Measurements from ENCODE around the gene GRIK1.

Gene GRIK1

DNA sequence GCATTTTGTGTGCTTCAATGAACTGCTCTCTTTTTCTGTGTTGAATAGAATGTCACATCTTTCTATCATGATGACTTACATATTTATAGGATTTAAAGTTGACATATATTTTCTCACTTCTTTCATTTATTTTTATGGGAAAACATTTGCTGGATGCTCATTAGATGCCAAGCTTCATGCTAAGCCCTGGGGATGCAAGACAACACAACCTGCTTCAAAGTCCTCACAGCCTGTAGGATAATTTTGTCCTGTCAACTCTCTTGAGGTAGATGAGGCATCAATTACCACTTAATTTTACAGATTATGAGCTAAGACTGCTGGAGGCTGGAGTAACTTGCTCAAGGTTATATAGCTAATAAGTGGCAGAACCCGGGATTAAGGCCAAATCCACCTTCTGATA, 264.3 kb downstream of the GRIK1 start:
- FAIRE-seq (no peak), DNase-seq (ENCODE audit: low spot score) (no peak)

DNA sequence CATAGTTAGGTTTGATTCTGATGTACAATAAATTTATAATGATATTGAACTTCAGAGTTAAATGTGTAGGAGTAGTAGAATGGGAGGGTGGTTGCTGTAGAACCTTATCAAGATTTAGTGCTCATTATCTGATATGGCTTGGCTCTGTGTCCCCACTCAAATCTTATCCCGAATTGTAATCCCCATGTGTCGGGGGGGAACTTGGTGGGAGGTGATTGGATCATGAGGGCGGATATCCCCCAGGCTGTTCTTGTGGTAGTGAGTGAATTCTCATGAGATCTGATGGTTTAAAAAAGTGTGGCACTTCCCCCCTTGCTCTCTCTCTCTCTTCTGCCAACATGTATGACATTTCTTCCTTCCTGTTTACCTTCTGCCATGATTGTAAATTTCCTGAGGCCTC, 265.5 kb downstream of the GRIK1 start:
- no peak for DNase-seq (ENCODE audit: low spot score)
- peak; percentile 40 for FAIRE-seq

GRCh38 chr21:29673096-29673610, 266.6 kb downstream of the GRIK1 start:
- FAIRE-seq, result no peak
- DNase-seq (ENCODE audit: low spot score), result no peak

DNA sequence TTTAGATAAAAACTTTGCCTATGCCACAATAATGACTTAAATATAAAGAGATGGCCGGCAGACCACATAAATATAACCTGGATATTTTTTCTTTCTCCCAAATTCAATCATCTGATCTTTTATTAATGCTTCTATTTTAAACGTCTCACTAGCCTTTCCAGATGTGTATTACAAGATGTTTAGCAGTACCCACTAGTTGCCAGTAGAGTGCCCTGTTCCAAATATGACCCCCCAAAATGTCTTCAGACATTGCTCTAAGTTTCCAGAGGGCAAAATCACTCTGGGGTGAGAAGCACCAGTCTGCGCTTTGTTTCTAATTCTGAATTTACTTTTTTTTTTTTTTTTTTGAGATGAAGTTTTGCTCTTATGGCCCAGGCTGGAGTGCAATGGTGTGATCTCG, 268.1 kb downstream of the GRIK1 start:
- no peak for FAIRE-seq
- no peak for DNase-seq (ENCODE audit: low spot score)

DNA sequence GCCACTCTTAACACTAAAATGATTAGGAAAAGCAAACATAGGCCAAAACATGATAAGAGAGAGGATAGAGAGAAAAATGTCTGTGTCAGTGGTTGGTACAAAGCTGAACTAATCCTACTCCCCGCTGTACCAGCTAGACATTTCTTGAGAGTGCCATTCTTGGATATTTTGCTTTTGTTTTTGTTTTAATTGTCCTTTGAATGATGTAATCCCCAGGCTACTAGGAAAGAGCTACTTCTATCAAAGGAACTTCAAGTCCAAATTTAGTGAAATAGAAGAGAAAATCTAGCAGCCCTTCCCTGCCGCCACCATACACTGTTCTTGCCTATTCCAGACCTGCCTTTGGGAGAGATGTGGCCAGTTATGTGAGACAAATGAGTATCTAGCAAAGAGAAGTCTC, 269.6 kb downstream of the GRIK1 start:
- no peak for FAIRE-seq
- DNase-seq (ENCODE audit: low spot score), result no peak

- no peak for FAIRE-seq
- DNase-seq (ENCODE audit: low spot score), result no peak
These were observed 270.4 kb downstream of the GRIK1 start for GRCh38 chr21:29669416-29669815.

GRCh38 chr21:29667651-29668050, 272.1 kb downstream of the GRIK1 start:
- FAIRE-seq, result no peak
- no peak for DNase-seq (ENCODE audit: low spot score)

- no peak for FAIRE-seq
- DNase-seq (ENCODE audit: low spot score), result no peak
These were observed 275.2 kb downstream of the GRIK1 start for GRCh38 chr21:29664615-29665014.

DNA sequence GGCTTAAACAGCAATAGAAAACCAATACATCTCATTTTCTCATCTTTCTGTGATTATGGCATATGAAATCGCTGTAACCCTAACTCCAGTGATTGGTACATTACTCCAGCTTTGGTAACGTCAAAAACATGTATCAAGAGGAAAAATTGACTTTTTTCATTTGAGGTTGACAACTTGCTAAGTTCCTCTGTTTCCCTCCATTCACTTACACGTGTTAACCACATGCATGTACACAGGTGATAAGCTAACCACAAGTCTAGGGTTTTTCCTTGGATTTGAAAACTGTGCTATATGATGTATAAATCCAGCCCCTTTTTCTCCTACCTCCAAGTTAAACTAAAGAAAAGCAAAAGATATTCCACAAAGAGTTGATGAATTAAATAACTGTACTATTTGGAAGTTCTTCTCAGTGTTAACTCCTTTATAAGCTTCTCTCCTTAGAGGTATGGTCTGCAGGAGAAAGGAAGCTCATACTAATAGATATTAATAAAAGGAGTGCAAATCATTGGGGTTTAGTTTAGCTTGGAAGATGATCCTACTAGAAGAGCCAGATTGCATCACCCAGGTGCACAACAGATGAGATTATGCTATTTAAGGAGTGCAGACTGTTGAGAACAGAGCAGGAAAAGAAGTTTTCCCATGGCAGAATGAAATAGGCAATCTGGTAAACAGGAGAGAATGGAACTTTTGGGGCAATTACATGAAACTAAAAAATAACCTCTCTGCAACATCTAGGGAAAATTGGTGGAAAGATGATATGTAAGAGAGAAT, 277.9 kb downstream of the GRIK1 start:
- FAIRE-seq, result peak; percentile 13

DNA sequence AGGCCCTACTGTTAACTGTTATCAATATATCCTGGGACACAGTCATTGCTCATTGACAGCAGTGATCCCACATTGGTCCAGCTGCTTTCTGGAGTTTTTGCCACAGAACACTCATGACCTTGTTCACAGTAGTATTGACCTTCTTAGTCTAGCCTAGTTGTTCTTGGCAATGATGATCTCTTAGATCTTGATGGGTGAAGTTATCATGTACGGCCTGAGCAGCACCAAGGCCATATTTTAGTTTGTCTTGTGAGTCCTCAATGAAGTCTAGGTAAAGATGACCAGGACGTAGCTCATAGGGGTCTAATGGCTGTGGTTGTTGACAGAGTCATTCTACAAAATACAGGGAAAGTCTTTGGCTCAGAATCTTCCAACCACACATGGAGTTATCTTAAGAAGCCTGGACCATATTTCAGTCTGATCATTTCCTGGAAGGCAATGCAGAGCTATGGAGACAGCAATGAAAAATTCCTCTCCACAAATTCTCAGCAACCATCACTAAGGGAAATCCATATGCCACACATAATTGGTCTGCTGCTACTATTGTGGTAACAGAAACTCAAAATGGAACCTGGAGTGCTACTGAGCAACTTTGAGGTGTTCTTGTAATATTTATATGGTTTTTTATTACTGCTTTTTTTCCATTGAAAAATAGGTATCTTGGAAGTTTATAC, 279.6 kb downstream of the GRIK1 start:
- DNase-seq (ENCODE audit: low spot score) (no peak), FAIRE-seq (no peak)

More for the DNA sequence above, 277.9 kb downstream of the GRIK1 start:
- no peak for DNase-seq (ENCODE audit: low spot score)

- no peak for FAIRE-seq
- no peak for DNase-seq (ENCODE audit: low spot score)
These were observed 280.9 kb downstream of the GRIK1 start for GRCh38 chr21:29658934-29659203.

- DNase-seq (ENCODE audit: low spot score) (no peak), FAIRE-seq (no peak)
These were observed 281.4 kb downstream of the GRIK1 start for GRCh38 chr21:29658177-29658933.

DNA sequence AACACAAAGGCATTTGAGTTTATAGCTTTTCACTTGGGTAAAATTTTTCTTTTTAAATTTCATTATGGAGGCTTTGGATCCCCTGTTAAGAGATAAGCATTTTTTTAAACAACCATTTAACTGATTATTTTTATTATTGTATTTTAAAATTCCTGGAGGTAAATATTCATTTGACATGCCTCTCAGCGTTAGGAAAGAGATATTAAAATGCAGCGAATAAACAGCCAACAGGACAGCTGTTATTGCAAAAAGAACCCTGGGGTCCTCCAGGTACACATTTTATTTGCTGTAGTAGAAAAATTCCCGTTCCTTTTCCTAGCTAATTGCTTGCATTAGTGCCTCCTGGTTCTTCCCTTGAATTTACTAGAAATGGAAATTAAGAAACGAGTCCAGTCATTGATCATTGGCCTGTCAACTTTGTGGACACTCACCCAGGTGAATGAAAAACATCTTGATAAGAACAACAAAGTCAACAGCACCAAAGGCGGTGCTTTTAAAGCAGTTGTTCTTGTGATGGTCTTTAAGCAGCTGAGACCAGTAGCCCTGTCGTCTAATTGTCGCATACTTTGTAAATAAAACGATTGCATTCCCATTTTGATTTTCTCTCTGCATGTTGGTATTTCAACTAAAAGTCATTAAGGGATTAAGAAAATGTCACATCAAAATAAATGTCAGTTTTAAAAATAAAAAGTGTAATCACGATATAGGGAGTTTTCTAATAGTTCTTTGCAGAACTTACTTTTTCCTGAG, 282.4 kb downstream of the GRIK1 start:
- FAIRE-seq (no peak), DNase-seq (ENCODE audit: low spot score) (no peak)

- DNase-seq (ENCODE audit: low spot score), result peak; percentile 74
- peak; percentile 94 for FAIRE-seq
These were observed 283.1 kb downstream of the GRIK1 start for GRCh38 chr21:29656504-29657239.

DNA sequence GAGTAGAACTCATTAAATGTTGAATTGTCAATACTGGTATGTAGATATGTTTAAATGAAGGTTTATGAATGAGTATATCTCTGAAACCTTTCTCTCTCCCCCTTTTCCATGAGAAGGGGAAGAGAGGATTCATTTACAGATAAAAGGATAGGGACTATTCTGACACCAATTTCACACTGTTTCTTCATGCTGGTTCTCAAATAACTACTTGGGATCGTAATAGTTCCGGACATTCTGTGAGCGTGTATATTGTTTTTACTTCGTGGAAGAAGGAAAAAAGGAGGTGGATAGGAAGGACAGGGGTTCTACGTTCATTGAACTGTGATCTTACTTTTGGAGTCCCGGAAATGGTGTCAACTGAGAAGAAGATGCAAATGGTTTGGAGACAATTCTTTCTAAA, 284.2 kb downstream of the GRIK1 start:
- FAIRE-seq (no peak), DNase-seq (ENCODE audit: low spot score) (no peak)

DNA sequence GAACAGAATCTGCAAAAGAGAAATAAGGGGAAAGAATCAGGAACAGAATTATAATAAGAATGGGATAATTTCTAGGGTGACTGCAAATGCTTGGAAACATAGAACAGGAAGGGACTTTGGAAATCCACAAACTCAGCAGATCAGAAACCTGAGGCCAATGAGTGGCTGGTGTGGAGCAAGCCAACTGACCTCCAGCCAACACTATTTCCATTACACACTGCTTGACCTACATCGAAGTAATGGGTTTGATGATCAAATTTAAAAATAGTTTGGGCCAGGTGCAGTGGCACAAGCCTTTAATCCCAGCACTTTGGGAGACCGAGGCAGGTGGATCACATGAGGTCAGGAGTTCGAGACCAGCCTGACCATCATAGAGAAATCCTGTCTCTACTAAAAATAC, 284.9 kb downstream of the GRIK1 start:
- FAIRE-seq (no peak), DNase-seq (ENCODE audit: low spot score) (no peak)

- FAIRE-seq, result no peak
These were observed 285.6 kb downstream of the GRIK1 start for GRCh38 chr21:29654203-29654602.

GRCh38 chr21:29650523-29651022, 289.2 kb downstream of the GRIK1 start:
- FAIRE-seq, result peak; percentile 52
- DNase-seq (ENCODE audit: low spot score), result no peak

More at GRCh38 chr21:29654203-29654602, 285.6 kb downstream of the GRIK1 start:
- no peak for DNase-seq (ENCODE audit: low spot score)

GRCh38 chr21:29649406-29649814, 290.4 kb downstream of the GRIK1 start:
- no peak for FAIRE-seq
- DNase-seq (ENCODE audit: low spot score), result no peak

- no peak for DNase-seq (ENCODE audit: low spot score)
These were observed 291.0 kb downstream of the GRIK1 start for GRCh38 chr21:29648710-29649240.

More at GRCh38 chr21:29648710-29649240, 291.0 kb downstream of the GRIK1 start:
- FAIRE-seq, result no peak

Measured in urothelium cell line (cell line).